Measurements from ENCODE around the gene MYL6.

GRCh38 chr12:56119361-56119796 lies 38.8 kb upstream of the MYL6 start:
- TF ChIP-seq POLR2AphosphoS5 (IDR thresholded peaks at IDR 0.05; ENCODE audit: low read depth) = no peak
- TF ChIP-seq, protein P1, sequence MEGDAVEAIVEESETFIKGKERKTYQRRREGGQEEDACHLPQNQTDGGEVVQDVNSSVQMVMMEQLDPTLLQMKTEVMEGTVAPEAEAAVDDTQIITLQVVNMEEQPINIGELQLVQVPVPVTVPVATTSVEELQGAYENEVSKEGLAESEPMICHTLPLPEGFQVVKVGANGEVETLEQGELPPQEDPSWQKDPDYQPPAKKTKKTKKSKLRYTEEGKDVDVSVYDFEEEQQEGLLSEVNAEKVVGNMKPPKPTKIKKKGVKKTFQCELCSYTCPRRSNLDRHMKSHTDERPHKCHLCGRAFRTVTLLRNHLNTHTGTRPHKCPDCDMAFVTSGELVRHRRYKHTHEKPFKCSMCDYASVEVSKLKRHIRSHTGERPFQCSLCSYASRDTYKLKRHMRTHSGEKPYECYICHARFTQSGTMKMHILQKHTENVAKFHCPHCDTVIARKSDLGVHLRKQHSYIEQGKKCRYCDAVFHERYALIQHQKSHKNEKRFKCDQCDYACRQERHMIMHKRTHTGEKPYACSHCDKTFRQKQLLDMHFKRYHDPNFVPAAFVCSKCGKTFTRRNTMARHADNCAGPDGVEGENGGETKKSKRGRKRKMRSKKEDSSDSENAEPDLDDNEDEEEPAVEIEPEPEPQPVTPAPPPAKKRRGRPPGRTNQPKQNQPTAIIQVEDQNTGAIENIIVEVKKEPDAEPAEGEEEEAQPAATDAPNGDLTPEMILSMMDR (IDR thresholded peaks at IDR 0.05; ENCODE audit: insufficient read depth, low read length) = peak; percentile 56

Measured in HL-60 (cell line).